NB4 (cell line): ENCODE data around the gene VMAC.
A peak's percentile ranks its signal among the peaks of the same experiment; 100 is the strongest.

ENCODE experiments used
- DNase-seq: peaks from one replicate; pipeline ENCODE4 v3.0.0; 2010; ENCODE audit warnings: low read depth
- H3K4me3 ChIP-seq: one replicate; pipeline ENCODE4 v1.5.1; 2011; ENCODE audit warnings: mild to moderate bottlenecking, low read depth, low read length, moderate library complexity
- CTCF ChIP-seq: IDR thresholded peaks from one replicate; pipeline ENCODE4 v1.5.1; 2012; ENCODE audit warnings: low read depth, low read length
- MYC ChIP-seq: IDR thresholded peaks from 2 replicates; pipeline ENCODE4 v1.6.1; 2011; ENCODE audit warnings: low read depth, low read length
- POLR2A ChIP-seq: IDR thresholded peaks from 2 replicates; pipeline ENCODE4 v1.6.1; 2011; ENCODE audit warnings: mild to moderate bottlenecking; ENCODE audit not compliant: insufficient read length; ENCODE audit errors: extremely low read depth
- TF ChIP-seq, protein P1 (sequence below): IDR thresholded peaks from 2 replicates; pipeline ENCODE4 v1.6.1; 2011; ENCODE audit warnings: low read depth, low read length

The VMAC gene

GRCh38 chr19:5903056-5903623, 1.5 kb upstream of the VMAC start:
- no peak for TF ChIP-seq CTCF
- TF ChIP-seq, protein P1, sequence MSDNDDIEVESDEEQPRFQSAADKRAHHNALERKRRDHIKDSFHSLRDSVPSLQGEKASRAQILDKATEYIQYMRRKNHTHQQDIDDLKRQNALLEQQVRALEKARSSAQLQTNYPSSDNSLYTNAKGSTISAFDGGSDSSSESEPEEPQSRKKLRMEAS = peak; percentile 60; the same call in 1 of the 2 replicates
- peak overlapping the region; percentile 94 for H3K4me3 ChIP-seq
- DNase-seq = peak; percentile 22

- TF ChIP-seq, protein P1 = peak; percentile 89
- TF ChIP-seq CTCF = no peak
- peak; percentile 90 for TF ChIP-seq MYC
- peak; percentile 86 for TF ChIP-seq POLR2A
- peak; percentile 93 for DNase-seq
- H3K4me3 ChIP-seq = peak within 1 kb of the TSS; percentile 94
Observed at GRCh38 chr19:5903624-5904351, 884 bp upstream of the VMAC start, which contains the start of gene NDUFA11. NDUFA11 (minus strand) TSS chr19:5903790; CDS start chr19:5903708, 82 bp downstream.

DNA sequence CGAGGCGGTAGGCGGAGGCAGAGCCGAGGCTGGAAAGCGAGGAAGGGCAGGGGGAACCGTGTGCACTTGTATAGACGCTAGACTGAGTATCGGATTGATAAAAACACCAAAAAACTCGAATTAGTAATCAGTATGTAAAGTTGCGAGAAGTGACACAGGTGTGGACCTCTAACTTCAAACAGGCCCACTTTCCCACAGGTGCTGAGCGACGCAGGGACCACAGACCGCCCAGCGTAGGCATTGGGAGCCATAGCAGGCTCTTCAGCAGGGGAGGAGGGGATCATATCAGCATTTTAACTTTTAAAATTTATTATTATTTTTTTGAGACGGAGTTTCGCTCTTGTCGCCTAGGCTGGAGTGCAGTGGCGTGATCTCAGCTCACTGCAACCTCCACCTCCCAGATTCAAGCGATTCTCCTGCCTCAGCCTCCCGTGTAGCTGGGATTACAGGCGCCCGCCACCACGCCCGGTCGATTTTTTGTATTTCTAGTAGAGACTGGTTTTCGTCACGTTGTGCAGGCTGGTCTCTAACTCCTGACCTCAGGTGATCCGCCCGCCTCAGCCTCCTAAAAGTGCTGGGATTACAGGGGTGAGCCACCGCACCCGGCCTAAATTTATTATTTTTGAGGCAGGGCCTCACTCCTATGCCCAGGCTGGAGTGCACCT, 574 bp downstream of the VMAC start:
- H3K4me3 ChIP-seq = peak overlapping the region; percentile 77
- no peak for DNase-seq

GRCh38 chr19:5907241-5907640, 2.6 kb downstream of the VMAC start:
- H3K4me3 ChIP-seq = no peak overlapping the region
- no peak for DNase-seq
- TF ChIP-seq MYC (no peak), POLR2A (no peak), CTCF (no peak)
- TF ChIP-seq, protein P1 = no peak

More for the DNA sequence above, 574 bp downstream of the VMAC start:
- TF ChIP-seq MYC (no peak), POLR2A (no peak), CTCF (no peak)
- TF ChIP-seq, protein P1 = no peak

DNA sequence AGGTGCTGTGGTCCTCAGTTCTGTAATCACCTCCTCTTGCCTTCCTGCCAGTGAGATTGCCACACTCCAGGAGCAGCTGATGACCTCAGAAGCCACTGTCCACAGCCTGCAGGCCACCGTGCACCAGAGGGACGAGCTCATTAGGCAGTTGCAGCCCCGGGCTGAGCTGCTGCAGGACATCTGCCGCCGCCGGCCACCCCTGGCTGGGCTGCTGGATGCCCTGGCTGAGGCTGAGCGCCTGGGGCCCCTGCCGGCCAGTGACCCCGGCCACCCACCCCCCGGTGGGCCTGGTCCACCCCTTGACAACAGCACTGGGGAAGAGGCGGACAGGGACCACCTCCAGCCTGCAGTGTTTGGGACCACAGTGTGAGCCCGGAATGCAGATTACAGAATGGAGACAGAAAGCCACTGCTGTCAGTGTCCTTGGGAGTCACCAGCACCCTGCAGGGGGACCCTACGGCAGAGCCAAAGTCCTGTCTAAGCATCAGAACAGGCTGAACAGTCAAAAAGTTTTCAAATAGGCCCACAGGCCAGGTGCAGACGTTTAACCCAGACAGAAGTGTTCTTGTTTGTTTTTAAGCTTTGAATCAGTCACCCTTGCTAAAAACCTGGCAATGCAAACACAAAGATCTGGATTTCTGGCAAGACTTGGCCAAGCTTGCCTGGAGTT, 4.2 kb downstream of the VMAC start:
- TF ChIP-seq CTCF (no peak), MYC (no peak), POLR2A (no peak)
- TF ChIP-seq, protein P1 = no peak
- no peak for DNase-seq
- H3K4me3 ChIP-seq = no peak overlapping the region
